IMR-90 (cell line): ENCODE data around the gene PTPRN2. TPM values are rescaled to one million over a fixed set of nuclear protein-coding genes. Genes with fewer than 3 reads are reported as not detected.

Experiments
- ATAC-seq: fragments of 200-7000 bp; cut with Tn5 transposase; 2 replicates; pipeline ENCODE4 v1.9.1; 2020; ENCODE audit warnings: low read depth, mild to moderate bottlenecking, moderate library complexity
- BruUV-seq: library from RNA; stranded (reverse); fragments of 400-500 nt; replicated peaks from 2 replicates; lab custom pipeline; 2021; lab: Mats Ljungman, UMichigan
- CTCF ChIA-PET: fragments of 300-600 bp; formaldehyde crosslinking; extraction: SDS; loops from one replicate; lab custom pipeline; 2021; ENCODE audit warnings: antibody characterized with exemption; lab: Yijun Ruan, JAX
- POLR2A ChIA-PET: fragments of 300-600 bp; sonication (Branson Sonifier 250); formaldehyde crosslinking; loops from one replicate; lab custom pipeline; 2022; ENCODE audit warnings: antibody characterized with exemption; ENCODE audit not compliant: unreplicated experiment; lab: Charles Lee
- DNase-seq: peaks from one replicate; pipeline ENCODE4 v3.0.0; 2013
- H2AFZ ChIP-seq: replicated peaks from 2 replicates; pipeline ENCODE3; 2013; ENCODE audit warnings: low read length, mild to moderate bottlenecking; ENCODE audit not compliant: poor library complexity
- H2AK5ac ChIP-seq: 2 replicates; pipeline ENCODE4 v1.6.1; 2013; ENCODE audit warnings: low read depth, low read length, inconsistent platforms
- H2AK9ac ChIP-seq: replicated peaks from 2 replicates; pipeline ENCODE3; 2013; ENCODE audit warnings: mild to moderate bottlenecking, low read depth, low read length, moderate library complexity; ENCODE audit not compliant: poor library complexity
- H2BK120ac ChIP-seq: 2 replicates; pipeline ENCODE4 v1.6.1; 2013; ENCODE audit warnings: low read depth, low read length, inconsistent platforms
- H2BK15ac ChIP-seq: 3 replicates; pipeline ENCODE4 v1.6.1; 2013; ENCODE audit warnings: low read depth, low read length, inconsistent platforms
- H2BK20ac ChIP-seq: 2 replicates; pipeline ENCODE4 v1.6.1; 2013; ENCODE audit warnings: low read depth, mild to moderate bottlenecking, inconsistent platforms, low read length, moderate library complexity
- H2BK5ac ChIP-seq: 2 replicates; pipeline ENCODE4 v1.6.1; 2013; ENCODE audit warnings: mild to moderate bottlenecking, low read depth, low read length, inconsistent platforms; ENCODE audit not compliant: poor library complexity, severe bottlenecking
- H3K14ac ChIP-seq: replicated peaks from 2 replicates; pipeline ENCODE4 v1.6.1; 2013; ENCODE audit warnings: low read depth, low read length, inconsistent platforms
- H3K18ac ChIP-seq: 2 replicates; pipeline ENCODE4 v1.6.1; 2013; ENCODE audit warnings: low read depth, low read length, control low read depth
- H3K23ac ChIP-seq: 2 replicates; pipeline ENCODE4 v1.6.1; 2013; ENCODE audit warnings: low read depth, low read length, inconsistent platforms
- H3K27ac ChIP-seq: 2 replicates; pipeline ENCODE4 v1.5.1; 2013; ENCODE audit warnings: mild to moderate bottlenecking, control low read depth, low read length; ENCODE audit not compliant: insufficient read depth
- H3K27me3 ChIP-seq: 2 replicates; pipeline ENCODE4 v1.6.1; 2013; ENCODE audit warnings: low read length; ENCODE audit not compliant: control insufficient read depth, insufficient read depth
- H3K36me3 ChIP-seq: 2 replicates; pipeline ENCODE4 v1.6.1; 2013; ENCODE audit warnings: low read length, mixed read lengths; ENCODE audit not compliant: control insufficient read depth, insufficient read depth
- H3K4ac ChIP-seq: 2 replicates; pipeline ENCODE4 v1.6.1; 2013; ENCODE audit warnings: low read depth, low read length, inconsistent platforms
- H3K4me1 ChIP-seq: 2 replicates; pipeline ENCODE4 v1.6.1; 2013; ENCODE audit warnings: low read length, mixed read lengths; ENCODE audit not compliant: control insufficient read depth, insufficient read depth
- H3K4me2 ChIP-seq: 2 replicates; pipeline ENCODE4 v1.6.1; 2013; ENCODE audit warnings: low read depth, mild to moderate bottlenecking, control low read depth, low read length, moderate library complexity
- H3K4me3 ChIP-seq: 2 replicates; pipeline ENCODE4 v1.5.1; 2013; ENCODE audit warnings: low read depth, mild to moderate bottlenecking, control low read depth, low read length, moderate library complexity; ENCODE audit not compliant: insufficient read depth
- H3K56ac ChIP-seq: 2 replicates; pipeline ENCODE4 v1.6.1; 2013; ENCODE audit warnings: low read length, inconsistent platforms; ENCODE audit not compliant: insufficient read depth; ENCODE audit errors: extremely low read depth
- H3K79me1 ChIP-seq, 2 experiments: 2 replicates each; pipeline ENCODE4 v1.6.1; 2013; ENCODE audit warnings: low read length in 2 of 2, inconsistent platforms in 1 of 2, low read depth in 1 of 2
- H3K9ac ChIP-seq: 2 replicates; pipeline ENCODE4 v1.6.1; 2013; ENCODE audit warnings: low read depth, low read length, control low read depth
- H3K9me1 ChIP-seq: 2 replicates; pipeline ENCODE4 v1.6.1; 2013; ENCODE audit warnings: low read length, inconsistent platforms; ENCODE audit not compliant: insufficient read depth
- H3K9me3 ChIP-seq: 2 replicates; pipeline ENCODE4 v1.6.1; 2013; ENCODE audit warnings: low read length; ENCODE audit not compliant: control insufficient read depth, insufficient read depth
- H4K20me1 ChIP-seq: 2 replicates; pipeline ENCODE4 v1.6.1; 2013; ENCODE audit warnings: low read length, inconsistent platforms; ENCODE audit not compliant: insufficient read depth
- H4K5ac ChIP-seq: 2 replicates; pipeline ENCODE4 v1.6.1; 2013; ENCODE audit warnings: mild to moderate bottlenecking, low read depth, low read length, control low read depth
- H4K8ac ChIP-seq, 2 experiments: 2 replicates each; pipeline ENCODE4 v1.6.1; 2013; ENCODE audit warnings: low read depth in 2 of 2, low read length in 2 of 2, control low read depth in 1 of 2, inconsistent platforms in 1 of 2
- H4K91ac ChIP-seq: 2 replicates; pipeline ENCODE4 v1.6.1; 2013; ENCODE audit warnings: low read depth, low read length, inconsistent platforms; ENCODE audit not compliant: insufficient read depth
- CEBPB ChIP-seq: IDR thresholded peaks from 2 replicates; pipeline ENCODE4 v1.6.1; 2012; ENCODE audit warnings: low read depth, low read length, improper control_type of control experiment
- MXI1 ChIP-seq: IDR thresholded peaks from 2 replicates; pipeline ENCODE4 v1.6.1; 2012; ENCODE audit warnings: low read depth, mild to moderate bottlenecking, low read length, moderate library complexity, borderline replicate concordance
- WGBS, 2 experiments: methylation state at CpG; one replicate each; pipeline versions ENCODE4 v1.1.5 to v1.1.7; 2013; ENCODE audit warnings: missing lambda C conversion rate in 2 of 2; ENCODE audit not compliant: insufficient read length in 1 of 2; ENCODE audit errors: extremely low coverage in 2 of 2; 5-methylcytosine and 5-hydroxymethylcytosine counted together
- dilution Hi-C: fragments of 300-500 bp; cut with HindIII; formaldehyde crosslinking; loops from one replicate; pipeline ENCODE4 v1.14.3; 2018; ENCODE audit warnings: low sequenced_read_pairs; ENCODE audit not compliant: unreplicated experiment
- in situ Hi-C: fragments of 300-500 bp; cut with MboI; formaldehyde crosslinking; loops from 3 replicates; pipeline ENCODE4 v1.14.3; 2019; ENCODE audit warnings: low sequenced_read_pairs, inconsistent platforms, mixed read lengths
- intact Hi-C: fragments of 100-400 bp; cut with micrococcal nuclease; formaldehyde crosslinking; loops from 2 replicates; pipeline ENCODE4 v1.10.0; 2022
- polyA plus RNA-seq, 3 experiments: library from polyadenylated mRNA; depleted of rRNA; stranded (reverse); fragments of >200 nt; gene quantifications; 2 replicates each; pipeline ENCODE4 v1.2.3, GENCODE V29; 2012; ENCODE audit warnings: low replicate concordance in 1 of 3
- total RNA-seq: library from RNA; depleted of rRNA; stranded (reverse); fragments of >200 nt; gene quantifications from 2 replicates; pipeline ENCODE4 v1.2.3, GENCODE V29; 2012

PTPRN2 gene
- total and polyA plus RNA-seq, 2 of the 4 experiments (the other 2 are of a cell fraction): 0.03 TPM; not detected in 1

- Histone ChIP-seq H2BK120ac (no peak overlapping the region), H3K14ac (no peak overlapping the region), H3K9me1 (no peaks in the 10 kb centered on the region), H3K36me3 (no peaks in the 10 kb centered on the region), H4K20me1 (no peaks in the 10 kb centered on the region), H2AK9ac (no peak overlapping the region), H4K8ac (no peak overlapping the region), H2BK20ac (no peak overlapping the region), H2AK5ac (no peak overlapping the region), H3K4me3 (no peak overlapping the region), H3K4me2 (no peak overlapping the region), H4K5ac (no peak overlapping the region), H3K27me3 (no peaks in the 10 kb centered on the region), H2BK15ac (no peak overlapping the region), H3K4me1 (no peaks in the 10 kb centered on the region), H2AFZ (no peak overlapping the region), H4K91ac (no peak overlapping the region), H3K79me1 (no peaks in the 10 kb centered on the region), H3K9ac (no peak overlapping the region), H2BK5ac (peak overlapping the region; percentile 89), H3K56ac (no peak overlapping the region), H3K18ac (no peak overlapping the region), H3K23ac (no peak overlapping the region), H3K9me3 (peaks cover 55% of the 10 kb centered on the region), H3K4ac (no peak overlapping the region), H3K27ac (no peak overlapping the region)
- BruUV-seq: no TSS peak
- TF ChIP-seq MXI1: no peak
- TF ChIP-seq CEBPB: no peak
- ChIA-PET CTCF (no interaction called here), POLR2A (no interaction called here)
- WGBS, 2 experiments: 87% methylated on average over 3 of the region's 4 CpGs; no CpG with 5 or more reads in 1 of the 2 experiments
- in situ Hi-C loops: no loop called here
- DNase-seq: no peak
- intact Hi-C loops: no loop called here
- no peak for ATAC-seq
- dilution Hi-C loops: no loop called here
Measured at GRCh38 chr7:157789942-157790341, 797.7 kb downstream of the PTPRN2 start.
